ENCODE measurements around the gene ZBTB14. TPM values are rescaled to one million over a fixed set of nuclear protein-coding genes. Genes with fewer than 3 reads are reported as not detected.
A peak's percentile ranks its signal among the peaks of the same experiment; 100 is the strongest.

Gene ZBTB14
- total RNA-seq, 4 donors from 2014 or later, result 5.9 to 9.5 (median 6.6) TPM

GRCh38 chr18:5294457-5295230 lies 882 bp downstream of the ZBTB14 start:
- peak overlapping the region; percentile 89 to 96 (median 92) for H3K4me3 ChIP-seq
- in situ Hi-C loops (cut with MboI; ENCODE audit: low sequenced_read_pairs in 4 of 4) (loop anchor here in 2 of 4 donors (5.0 to 10.0 kb wide), 2 partner anchors 57 to 60 kb away; no protein-coding TSS in a partner anchor), intact Hi-C loops (cut with DNase I; ENCODE audit: low total_unique reads) (loop anchor here (5.0 kb wide), 1 partner anchor 1438 kb away; no protein-coding TSS in a partner anchor)
- TF ChIP-seq POLR2A (IDR thresholded peaks at IDR 0.05) (no peak), CTCF (IDR thresholded peaks at IDR 0.05 in 4 of 5, conservative IDR thresholded peaks at IDR 0.05 in 1 of 5) (no peak)
- peak overlapping the region; percentile 85 to 93 (median 90) for H3K27ac ChIP-seq
- peaks cover 0 to 22% of the 10 kb centered on the region in 2 donors for H3K36me3 ChIP-seq
- DNase-seq, result peak; percentile 15 to 40
- peak; percentile 2 to 13 for ATAC-seq
- no peaks in the 10 kb centered on the region for H3K27me3 ChIP-seq
- H3K4me1 ChIP-seq, result peaks cover 8 to 15% of the 10 kb centered on the region in 2 donors
- no peaks in the 10 kb centered on the region for H3K9me3 ChIP-seq

- intact Hi-C loops (cut with DNase I; ENCODE audit: low total_unique reads), result no loop called here
- no peak for ATAC-seq
- peak overlapping the region; percentile 89 to 96 (median 92) for H3K4me3 ChIP-seq
- H3K9me3 ChIP-seq, result no peaks in the 10 kb centered on the region
- peak overlapping the region; percentile 85 to 93 (median 90) for H3K27ac ChIP-seq
- no peak for DNase-seq
- in situ Hi-C loops (cut with MboI; ENCODE audit: low sequenced_read_pairs in 4 of 4), result loop anchor here in 2 of 4 donors (5.0 to 10.0 kb wide), 2 partner anchors 57 to 59 kb away; no protein-coding TSS in a partner anchor
- H3K4me1 ChIP-seq, result peaks cover 8 to 15% of the 10 kb centered on the region in 2 donors
- peaks cover 0 to 24% of the 10 kb centered on the region in 2 donors for H3K36me3 ChIP-seq
- TF ChIP-seq POLR2A (IDR thresholded peaks at IDR 0.05) (no peak), CTCF (IDR thresholded peaks at IDR 0.05 in 4 of 5, conservative IDR thresholded peaks at IDR 0.05 in 1 of 5) (no peak)
- H3K27me3 ChIP-seq, result no peaks in the 10 kb centered on the region
Measured at GRCh38 chr18:5294113-5294456, 1.4 kb downstream of the ZBTB14 start.

DNA sequence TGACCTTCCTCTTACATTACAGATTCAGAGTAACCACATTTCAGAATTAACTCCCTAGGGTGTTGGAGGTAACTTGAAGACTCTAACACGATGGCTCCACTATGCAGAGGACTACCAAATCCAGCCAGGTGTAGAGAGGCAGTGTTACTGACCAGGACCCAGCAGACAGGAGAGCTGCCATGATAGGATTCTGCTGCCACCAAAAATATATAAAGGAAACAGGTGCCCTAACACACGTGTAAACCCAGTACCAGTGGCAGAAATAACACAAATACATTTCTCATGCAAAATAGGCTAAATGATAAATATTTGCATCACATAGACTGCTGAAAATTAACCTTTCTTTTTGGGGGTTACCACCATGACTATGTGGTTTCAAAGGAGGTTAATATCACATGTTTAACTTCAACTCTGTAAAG lies 7.0 kb downstream of the ZBTB14 start:
- Histone ChIP-seq H3K9me3 (no peaks in the 10 kb centered on the region), H3K4me1 (peaks cover 6 to 9% of the 10 kb centered on the region in 2 donors), H3K27ac (no peak overlapping the region), H3K27me3 (no peaks in the 10 kb centered on the region), H3K4me3 (no peak overlapping the region), H3K36me3 (peaks cover 0 to 24% of the 10 kb centered on the region in 2 donors)
- ATAC-seq (no peak), DNase-seq (no peak)
- intact Hi-C loops (cut with DNase I; ENCODE audit: low total_unique reads) (no loop called here), in situ Hi-C loops (cut with MboI; ENCODE audit: low sequenced_read_pairs in 4 of 4) (loop anchor here in 1 of 4 donors (5.0 kb wide), 1 partner anchor 51 kb away; no protein-coding TSS in a partner anchor)
- TF ChIP-seq CTCF (IDR thresholded peaks at IDR 0.05 in 4 of 5, conservative IDR thresholded peaks at IDR 0.05 in 1 of 5), result no peak
- TF ChIP-seq POLR2A (IDR thresholded peaks at IDR 0.05), result no peak

DNA sequence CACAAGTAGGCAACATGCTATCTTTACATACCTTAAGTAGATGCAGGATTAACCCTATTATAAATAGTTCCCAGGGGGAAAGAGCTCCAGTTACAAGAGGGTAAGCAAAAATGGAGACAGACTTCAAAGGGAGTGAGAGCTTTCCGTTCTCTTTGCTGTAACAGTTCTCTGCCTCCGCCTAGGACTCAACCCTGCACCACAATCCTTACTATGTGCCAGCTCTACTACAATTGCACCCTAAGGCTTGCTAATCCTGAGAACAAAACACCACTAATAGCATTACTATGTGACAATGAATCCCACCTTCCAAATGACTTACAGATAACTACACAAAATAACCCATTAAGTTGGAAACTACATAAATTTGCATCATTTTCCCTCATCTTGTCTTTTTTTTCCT lies 7.7 kb downstream of the ZBTB14 start:
- H3K27ac ChIP-seq, result no peak overlapping the region
- TF ChIP-seq POLR2A (IDR thresholded peaks at IDR 0.05), result no peak
- no peak for TF ChIP-seq CTCF (IDR thresholded peaks at IDR 0.05 in 4 of 5, conservative IDR thresholded peaks at IDR 0.05 in 1 of 5)
- peaks cover 5 to 9% of the 10 kb centered on the region in 2 donors for H3K4me1 ChIP-seq
- H3K36me3 ChIP-seq, result peaks cover 0 to 24% of the 10 kb centered on the region in 2 donors
- intact Hi-C loops (cut with DNase I; ENCODE audit: low total_unique reads), result no loop called here
- H3K9me3 ChIP-seq, result no peaks in the 10 kb centered on the region
- ATAC-seq (no peak), DNase-seq (no peak)
- H3K4me3 ChIP-seq, result no peak overlapping the region
- H3K27me3 ChIP-seq, result no peaks in the 10 kb centered on the region
- in situ Hi-C loops (cut with MboI; ENCODE audit: low sequenced_read_pairs in 4 of 4), result loop anchor here in 1 of 4 donors (5.0 kb wide), 1 partner anchor 51 kb away; no protein-coding TSS in a partner anchor
